ENCODE results near the gene NT5C1A. TPM values are rescaled to one million over a fixed set of nuclear protein-coding genes. Genes with fewer than 3 reads are reported as not detected.

NT5C1A gene
- total RNA-seq, 1 donor from 2014 or later, result 0.49 TPM

GRCh38 chr1:39700348-39700747, 28.4 kb upstream of the NT5C1A start:
- Histone ChIP-seq H3K4me1 (no peaks in the 10 kb centered on the region), H3K4me3 (no peak overlapping the region), H3K27ac (no peak overlapping the region), H3K27me3 (no peaks in the 10 kb centered on the region), H3K9me3 (no peaks in the 10 kb centered on the region), H3K36me3 (no peaks in the 10 kb centered on the region)
- ATAC-seq (no peak), DNase-seq (no peak)
- intact Hi-C loops (cut with DNase I), result no loop called here
- no peak for TF ChIP-seq CTCF (IDR thresholded peaks at IDR 0.05)

- TF ChIP-seq CTCF (IDR thresholded peaks at IDR 0.05), result no peak
- Histone ChIP-seq H3K36me3 (no peaks in the 10 kb centered on the region), H3K27ac (no peak overlapping the region), H3K9me3 (no peaks in the 10 kb centered on the region), H3K4me1 (no peaks in the 10 kb centered on the region), H3K4me3 (no peak overlapping the region), H3K27me3 (no peaks in the 10 kb centered on the region)
- no peak for ATAC-seq
- no peak for DNase-seq
- intact Hi-C loops (cut with DNase I), result no loop called here
These were observed 27.5 kb upstream of the NT5C1A start for GRCh38 chr1:39699419-39699818.

- no peak for ATAC-seq
- no peak for TF ChIP-seq CTCF (IDR thresholded peaks at IDR 0.05)
These were observed 26.7 kb upstream of the NT5C1A start for GRCh38 chr1:39698568-39698967.

GRCh38 chr1:39696448-39696847, 24.5 kb upstream of the NT5C1A start:
- Histone ChIP-seq H3K4me3 (no peak overlapping the region), H3K27me3 (peaks cover 20% of the 10 kb centered on the region), H3K27ac (no peak overlapping the region), H3K4me1 (peaks cover 9% of the 10 kb centered on the region), H3K36me3 (no peaks in the 10 kb centered on the region), H3K9me3 (no peaks in the 10 kb centered on the region)
- DNase-seq (no peak), ATAC-seq (no peak)
- intact Hi-C loops (cut with DNase I), result no loop called here
- TF ChIP-seq CTCF (IDR thresholded peaks at IDR 0.05), result no peak

More at GRCh38 chr1:39698568-39698967, 26.7 kb upstream of the NT5C1A start:
- DNase-seq, result no peak
- intact Hi-C loops (cut with DNase I), result no loop called here
- Histone ChIP-seq H3K27me3 (no peaks in the 10 kb centered on the region), H3K36me3 (no peaks in the 10 kb centered on the region), H3K27ac (no peak overlapping the region), H3K4me1 (no peaks in the 10 kb centered on the region), H3K4me3 (no peak overlapping the region), H3K9me3 (no peaks in the 10 kb centered on the region)

- no peak overlapping the region for H3K4me3 ChIP-seq
- DNase-seq, result no peak
- ATAC-seq, result no peak
- H3K27ac ChIP-seq, result no peak overlapping the region
- no peaks in the 10 kb centered on the region for H3K9me3 ChIP-seq
- peaks cover 11% of the 10 kb centered on the region for H3K4me1 ChIP-seq
- peaks cover 32% of the 10 kb centered on the region for H3K27me3 ChIP-seq
- no peak for TF ChIP-seq CTCF (IDR thresholded peaks at IDR 0.05)
- no peaks in the 10 kb centered on the region for H3K36me3 ChIP-seq
- intact Hi-C loops (cut with DNase I), result no loop called here
These were observed 23.1 kb upstream of the NT5C1A start for GRCh38 chr1:39695016-39695415.

GRCh38 chr1:39694026-39694425, 22.1 kb upstream of the NT5C1A start:
- intact Hi-C loops (cut with DNase I), result no loop called here

More at GRCh38 chr1:39694026-39694425, 22.1 kb upstream of the NT5C1A start:
- no peak for ATAC-seq
- Histone ChIP-seq H3K9me3 (no peaks in the 10 kb centered on the region), H3K27ac (no peak overlapping the region), H3K27me3 (peaks cover 42% of the 10 kb centered on the region), H3K36me3 (no peaks in the 10 kb centered on the region), H3K4me1 (peaks cover 11% of the 10 kb centered on the region), H3K4me3 (no peak overlapping the region)
- no peak for TF ChIP-seq CTCF (IDR thresholded peaks at IDR 0.05)
- no peak for DNase-seq
